Activated naive CD8-positive, alpha-beta T cell (primary cell): ENCODE results near the gene SELENON.
A peak's percentile ranks its signal among the peaks of the same experiment; 100 is the strongest.

ENCODE experiments used
- H3K27ac Mint-ChIP-seq: one replicate; pipeline ENCODE4 v1.8.0; 2021; ENCODE audit warnings: mixed read lengths
- H3K27me3 Mint-ChIP-seq: one replicate; pipeline ENCODE4 v1.8.0; 2021; ENCODE audit warnings: mixed read lengths
- H3K36me3 Mint-ChIP-seq: one replicate; pipeline ENCODE4 v1.8.0; 2021; ENCODE audit warnings: mixed read lengths
- H3K4me1 Mint-ChIP-seq: one replicate; pipeline ENCODE4 v1.8.0; 2021; ENCODE audit warnings: low read depth, mixed read lengths
- H3K4me3 Mint-ChIP-seq: one replicate; pipeline ENCODE4 v1.8.0; 2021; ENCODE audit warnings: mild to moderate bottlenecking, mixed read lengths
- H3K9me3 Mint-ChIP-seq: one replicate; pipeline ENCODE4 v1.8.0; 2021; ENCODE audit warnings: low read depth, mixed read lengths

SELENON gene

GRCh38 chr1:25844536-25845337, 44.7 kb downstream of the SELENON start:
- Mint-ChIP-seq H3K4me1 (no peaks in the 10 kb centered on the region), H3K9me3 (no peaks in the 10 kb centered on the region), H3K27me3 (no peaks in the 10 kb centered on the region), H3K36me3 (no peaks in the 10 kb centered on the region), H3K4me3 (no peak overlapping the region), H3K27ac (no peak overlapping the region)

GRCh38 chr1:25845664-25846063, 45.7 kb downstream of the SELENON start:
- Mint-ChIP-seq H3K4me1 (no peaks in the 10 kb centered on the region), H3K27me3 (no peaks in the 10 kb centered on the region), H3K9me3 (no peaks in the 10 kb centered on the region), H3K36me3 (no peaks in the 10 kb centered on the region), H3K4me3 (no peak overlapping the region), H3K27ac (no peak overlapping the region)

GRCh38 chr1:25847929-25848328, 47.9 kb downstream of the SELENON start:
- H3K4me3 Mint-ChIP-seq: no peak overlapping the region
- no peak overlapping the region for H3K27ac Mint-ChIP-seq
- peaks cover 5% of the 10 kb centered on the region for H3K36me3 Mint-ChIP-seq
- H3K9me3 Mint-ChIP-seq: no peaks in the 10 kb centered on the region
- H3K4me1 Mint-ChIP-seq: no peaks in the 10 kb centered on the region
- no peaks in the 10 kb centered on the region for H3K27me3 Mint-ChIP-seq

- Mint-ChIP-seq H3K9me3 (no peaks in the 10 kb centered on the region), H3K4me3 (no peak overlapping the region)
These were observed 48.5 kb downstream of the SELENON start for GRCh38 chr1:25848531-25848930.

GRCh38 chr1:25854554-25854953, 54.6 kb downstream of the SELENON start:
- Mint-ChIP-seq H3K4me1 (peaks cover 9% of the 10 kb centered on the region), H3K27me3 (no peaks in the 10 kb centered on the region), H3K27ac (no peak overlapping the region), H3K36me3 (peaks cover 5% of the 10 kb centered on the region), H3K4me3 (no peak overlapping the region), H3K9me3 (no peaks in the 10 kb centered on the region)

More at GRCh38 chr1:25848531-25848930, 48.5 kb downstream of the SELENON start:
- Mint-ChIP-seq H3K27ac (no peak overlapping the region), H3K27me3 (no peaks in the 10 kb centered on the region), H3K4me1 (no peaks in the 10 kb centered on the region), H3K36me3 (peaks cover 5% of the 10 kb centered on the region)

GRCh38 chr1:25856856-25857255, 56.9 kb downstream of the SELENON start:
- H3K4me1 Mint-ChIP-seq: peaks cover 18% of the 10 kb centered on the region
- H3K27ac Mint-ChIP-seq: no peak overlapping the region
- no peaks in the 10 kb centered on the region for H3K27me3 Mint-ChIP-seq
- no peaks in the 10 kb centered on the region for H3K9me3 Mint-ChIP-seq
- H3K4me3 Mint-ChIP-seq: no peak overlapping the region
- no peaks in the 10 kb centered on the region for H3K36me3 Mint-ChIP-seq

GRCh38 chr1:25858494-25858893, 58.5 kb downstream of the SELENON start:
- Mint-ChIP-seq H3K9me3 (no peaks in the 10 kb centered on the region), H3K4me3 (peak overlapping the region; percentile 91), H3K27ac (peak overlapping the region; percentile 73), H3K36me3 (peaks cover 3% of the 10 kb centered on the region), H3K4me1 (peaks cover 18% of the 10 kb centered on the region), H3K27me3 (no peaks in the 10 kb centered on the region)

GRCh38 chr1:25858906-25859789, 59.2 kb downstream of the SELENON start, which contains the start of gene AUNIP:
Gene AUNIP (minus strand): TSS chr1:25859457. CDS start chr1:25859357, 100 bp downstream.
- Mint-ChIP-seq H3K27ac (peak within 1 kb of the TSS; percentile 88), H3K4me3 (peak within 1 kb of the TSS; percentile 91), H3K9me3 (no peaks in the 10 kb centered on the region), H3K27me3 (no peaks in the 10 kb centered on the region), H3K36me3 (peaks cover 3% of the 10 kb centered on the region), H3K4me1 (peaks cover 18% of the 10 kb centered on the region)

- H3K36me3 Mint-ChIP-seq: peaks cover 7% of the 10 kb centered on the region
- peak overlapping the region; percentile 46 for H3K27ac Mint-ChIP-seq
- no peaks in the 10 kb centered on the region for H3K9me3 Mint-ChIP-seq
- H3K4me3 Mint-ChIP-seq: peak overlapping the region; percentile 63
- peaks cover 18% of the 10 kb centered on the region for H3K4me1 Mint-ChIP-seq
- no peaks in the 10 kb centered on the region for H3K27me3 Mint-ChIP-seq
These were observed 61.6 kb downstream of the SELENON start for GRCh38 chr1:25861316-25862286.

GRCh38 chr1:25862785-25863485, 62.9 kb downstream of the SELENON start:
- no peaks in the 10 kb centered on the region for H3K27me3 Mint-ChIP-seq
- H3K4me3 Mint-ChIP-seq: no peak overlapping the region
- H3K9me3 Mint-ChIP-seq: no peaks in the 10 kb centered on the region
- no peak overlapping the region for H3K27ac Mint-ChIP-seq
- H3K4me1 Mint-ChIP-seq: peaks cover 18% of the 10 kb centered on the region
- peaks cover 7% of the 10 kb centered on the region for H3K36me3 Mint-ChIP-seq

GRCh38 chr1:25863486-25864262, 63.7 kb downstream of the SELENON start:
- no peak overlapping the region for H3K27ac Mint-ChIP-seq
- H3K4me1 Mint-ChIP-seq: peaks cover 16% of the 10 kb centered on the region
- no peak overlapping the region for H3K4me3 Mint-ChIP-seq
- H3K9me3 Mint-ChIP-seq: no peaks in the 10 kb centered on the region
- no peaks in the 10 kb centered on the region for H3K27me3 Mint-ChIP-seq
- peaks cover 7% of the 10 kb centered on the region for H3K36me3 Mint-ChIP-seq

- H3K36me3 Mint-ChIP-seq: peaks cover 7% of the 10 kb centered on the region
- peaks cover 10% of the 10 kb centered on the region for H3K4me1 Mint-ChIP-seq
- H3K9me3 Mint-ChIP-seq: no peaks in the 10 kb centered on the region
- no peak overlapping the region for H3K4me3 Mint-ChIP-seq
- H3K27me3 Mint-ChIP-seq: no peaks in the 10 kb centered on the region
- no peak overlapping the region for H3K27ac Mint-ChIP-seq
These were observed 64.4 kb downstream of the SELENON start for GRCh38 chr1:25864434-25864833.

GRCh38 chr1:25866288-25866687, 66.3 kb downstream of the SELENON start:
- H3K36me3 Mint-ChIP-seq: peaks cover 7% of the 10 kb centered on the region
- H3K9me3 Mint-ChIP-seq: no peaks in the 10 kb centered on the region
- H3K27ac Mint-ChIP-seq: no peak overlapping the region
- H3K4me3 Mint-ChIP-seq: no peak overlapping the region
- no peaks in the 10 kb centered on the region for H3K27me3 Mint-ChIP-seq
- no peaks in the 10 kb centered on the region for H3K4me1 Mint-ChIP-seq
